PFSK-1 (cell line): ENCODE data around the gene SAMD13.

Experiments
- FOXP2 ChIP-seq: optimal IDR thresholded peaks from 2 replicates; pipeline ENCODE3; 2011; ENCODE audit warnings: borderline replicate concordance, control low read depth, inconsistent platforms; ENCODE audit not compliant: insufficient read depth; ENCODE audit errors: extremely low read length, extremely low read depth
- POLR2AphosphoS5 ChIP-seq: IDR thresholded peaks from 2 replicates; pipeline ENCODE4 v1.6.1; 2012; ENCODE audit warnings: low read depth, mild to moderate bottlenecking, control low read depth, low read length, moderate library complexity
- SIN3A ChIP-seq: IDR thresholded peaks from 2 replicates; pipeline ENCODE4 v1.6.1; 2012; ENCODE audit warnings: mild to moderate bottlenecking, low read length, moderate library complexity, borderline replicate concordance; ENCODE audit not compliant: insufficient read depth
- TAF1 ChIP-seq: IDR thresholded peaks from 2 replicates; pipeline ENCODE4 v1.6.1; 2012; ENCODE audit warnings: low read length, control low read depth, borderline replicate concordance; ENCODE audit not compliant: insufficient read depth
- TF ChIP-seq, protein P1 (sequence below), 2 experiments: IDR thresholded peaks; 2 replicates each; pipeline versions ENCODE4 v1.6.1 to v1.8.0; 2011 to 2012; ENCODE audit warnings: low read depth in 2 of 2, low read length in 2 of 2, control low read depth in 1 of 2, inconsistent platforms in 1 of 2, mild to moderate bottlenecking in 1 of 2, moderate library complexity in 1 of 2; ENCODE audit not compliant: insufficient read depth in 1 of 2

SAMD13 gene

DNA sequence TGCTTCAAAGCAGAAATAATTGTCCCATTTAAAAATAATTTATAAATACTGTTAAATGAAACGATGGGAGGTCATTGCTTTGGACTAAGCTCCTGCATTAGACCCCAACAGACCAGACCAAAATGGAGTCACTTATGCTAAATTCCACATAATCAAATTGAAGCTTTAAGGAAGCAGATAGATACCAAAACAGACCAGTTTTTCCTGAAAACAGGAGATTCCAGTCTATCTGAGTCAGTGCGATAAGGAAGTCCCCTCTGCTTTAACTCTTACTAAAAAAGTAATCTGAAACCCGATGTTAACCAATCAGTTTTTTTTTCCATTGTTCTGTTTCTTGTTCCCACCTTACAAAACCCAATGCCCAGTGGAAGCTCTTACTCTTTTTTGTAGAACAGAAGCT lies 80.6 kb downstream of the SAMD13 start:
- TF ChIP-seq SIN3A (no peak), TAF1 (no peak), FOXP2 (no peak), POLR2AphosphoS5 (no peak)
- TF ChIP-seq, protein P1, sequence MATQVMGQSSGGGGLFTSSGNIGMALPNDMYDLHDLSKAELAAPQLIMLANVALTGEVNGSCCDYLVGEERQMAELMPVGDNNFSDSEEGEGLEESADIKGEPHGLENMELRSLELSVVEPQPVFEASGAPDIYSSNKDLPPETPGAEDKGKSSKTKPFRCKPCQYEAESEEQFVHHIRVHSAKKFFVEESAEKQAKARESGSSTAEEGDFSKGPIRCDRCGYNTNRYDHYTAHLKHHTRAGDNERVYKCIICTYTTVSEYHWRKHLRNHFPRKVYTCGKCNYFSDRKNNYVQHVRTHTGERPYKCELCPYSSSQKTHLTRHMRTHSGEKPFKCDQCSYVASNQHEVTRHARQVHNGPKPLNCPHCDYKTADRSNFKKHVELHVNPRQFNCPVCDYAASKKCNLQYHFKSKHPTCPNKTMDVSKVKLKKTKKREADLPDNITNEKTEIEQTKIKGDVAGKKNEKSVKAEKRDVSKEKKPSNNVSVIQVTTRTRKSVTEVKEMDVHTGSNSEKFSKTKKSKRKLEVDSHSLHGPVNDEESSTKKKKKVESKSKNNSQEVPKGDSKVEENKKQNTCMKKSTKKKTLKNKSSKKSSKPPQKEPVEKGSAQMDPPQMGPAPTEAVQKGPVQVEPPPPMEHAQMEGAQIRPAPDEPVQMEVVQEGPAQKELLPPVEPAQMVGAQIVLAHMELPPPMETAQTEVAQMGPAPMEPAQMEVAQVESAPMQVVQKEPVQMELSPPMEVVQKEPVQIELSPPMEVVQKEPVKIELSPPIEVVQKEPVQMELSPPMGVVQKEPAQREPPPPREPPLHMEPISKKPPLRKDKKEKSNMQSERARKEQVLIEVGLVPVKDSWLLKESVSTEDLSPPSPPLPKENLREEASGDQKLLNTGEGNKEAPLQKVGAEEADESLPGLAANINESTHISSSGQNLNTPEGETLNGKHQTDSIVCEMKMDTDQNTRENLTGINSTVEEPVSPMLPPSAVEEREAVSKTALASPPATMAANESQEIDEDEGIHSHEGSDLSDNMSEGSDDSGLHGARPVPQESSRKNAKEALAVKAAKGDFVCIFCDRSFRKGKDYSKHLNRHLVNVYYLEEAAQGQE (IDR thresholded peaks at IDR 0.05; ENCODE audit: insufficient read depth in 1 of 2, low read depth in 2 of 2, low read length in 2 of 2): no peak

DNA sequence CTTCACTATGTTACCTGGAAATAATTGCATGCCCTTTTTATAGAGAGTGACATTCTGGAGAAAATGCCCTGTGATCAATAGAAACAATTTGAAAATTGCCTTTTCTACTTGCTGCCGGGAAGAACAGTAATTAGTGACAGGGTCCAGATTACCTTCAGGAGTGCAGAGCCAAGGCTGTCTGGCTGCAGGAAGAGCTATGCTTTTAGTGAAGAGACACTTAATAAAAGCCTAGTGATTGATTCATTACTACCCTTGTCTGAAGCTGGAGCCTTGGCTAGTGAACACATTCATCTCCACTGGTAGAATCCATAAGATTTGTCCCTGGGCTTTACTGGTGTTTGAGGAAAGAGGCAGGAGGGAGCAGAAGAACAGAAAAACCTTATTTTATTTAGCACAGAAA lies 83.8 kb downstream of the SAMD13 start:
- no peak for TF ChIP-seq SIN3A
- no peak for TF ChIP-seq POLR2AphosphoS5
- TF ChIP-seq, protein P1 (IDR thresholded peaks at IDR 0.05; ENCODE audit: insufficient read depth in 1 of 2, low read depth in 2 of 2, low read length in 2 of 2): no peak
- TF ChIP-seq TAF1: no peak
- no peak for TF ChIP-seq FOXP2

DNA sequence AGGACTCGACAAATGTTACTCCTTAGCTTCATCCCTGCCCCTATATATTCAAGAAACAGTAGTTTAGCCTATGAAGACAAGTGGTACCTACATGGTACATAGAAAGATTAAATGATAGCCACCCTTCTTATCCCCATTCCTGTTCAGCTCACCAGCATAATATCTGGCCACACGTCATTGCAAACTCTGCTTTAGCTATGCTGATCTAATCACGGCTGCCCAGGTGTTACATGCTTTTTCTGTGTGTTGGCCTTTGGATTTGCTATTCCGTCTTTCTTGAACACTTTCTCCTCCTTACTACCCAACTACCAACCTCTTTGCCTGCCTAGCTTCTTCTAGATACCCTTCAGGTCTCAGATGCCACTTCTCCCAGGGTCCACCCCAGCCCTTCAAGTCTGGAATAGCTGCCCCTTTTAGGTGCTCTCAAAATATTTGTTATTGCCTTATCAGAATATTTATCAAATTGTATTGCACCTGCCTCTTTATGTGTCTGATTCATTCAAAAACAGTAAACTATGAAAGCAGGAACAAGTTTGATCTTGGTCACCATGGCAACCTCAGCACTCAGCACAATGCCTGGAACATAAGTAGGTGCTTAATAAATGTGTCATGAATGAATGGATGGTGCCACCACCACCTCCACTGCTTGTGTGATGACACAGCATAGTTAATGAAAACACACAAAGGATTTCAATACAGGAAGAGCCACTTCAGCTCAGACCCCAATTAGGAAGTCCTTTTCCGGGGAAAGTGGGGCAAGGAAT lies 85.4 kb downstream of the SAMD13 start:
- TF ChIP-seq FOXP2: no peak

DNA sequence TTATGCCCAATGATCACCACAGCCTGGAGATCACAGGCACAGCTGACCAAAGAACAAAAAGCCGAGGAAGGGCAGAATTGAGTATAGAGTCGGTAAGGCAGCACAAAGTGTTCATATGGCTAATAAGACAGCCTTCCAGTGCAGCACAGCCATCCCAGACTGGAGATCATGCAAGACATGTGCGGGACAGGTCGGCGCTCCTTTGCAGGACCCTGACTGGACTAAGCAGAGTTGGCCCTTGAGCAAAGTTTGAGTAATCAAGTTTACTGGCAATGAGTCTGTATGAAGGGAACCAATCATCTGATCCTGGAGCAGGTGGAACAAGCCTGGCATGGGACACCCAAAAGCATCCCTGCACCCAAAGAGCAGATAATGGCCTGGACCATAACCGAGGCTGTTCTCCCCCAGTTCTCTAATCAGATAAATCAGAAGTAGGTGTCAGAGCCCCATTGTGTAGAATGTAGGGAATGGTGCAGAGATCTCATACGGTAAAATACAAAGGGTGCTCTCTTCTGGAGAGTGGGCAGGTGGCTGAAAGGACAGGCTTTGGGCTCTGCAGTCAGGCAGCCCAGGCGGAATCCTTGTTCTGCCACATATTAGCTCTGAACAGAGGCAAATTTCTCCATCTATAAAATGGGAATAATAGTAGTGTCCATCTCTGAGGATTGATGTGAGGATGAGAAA lies 86.1 kb downstream of the SAMD13 start:
- no peak for TF ChIP-seq FOXP2

DNA sequence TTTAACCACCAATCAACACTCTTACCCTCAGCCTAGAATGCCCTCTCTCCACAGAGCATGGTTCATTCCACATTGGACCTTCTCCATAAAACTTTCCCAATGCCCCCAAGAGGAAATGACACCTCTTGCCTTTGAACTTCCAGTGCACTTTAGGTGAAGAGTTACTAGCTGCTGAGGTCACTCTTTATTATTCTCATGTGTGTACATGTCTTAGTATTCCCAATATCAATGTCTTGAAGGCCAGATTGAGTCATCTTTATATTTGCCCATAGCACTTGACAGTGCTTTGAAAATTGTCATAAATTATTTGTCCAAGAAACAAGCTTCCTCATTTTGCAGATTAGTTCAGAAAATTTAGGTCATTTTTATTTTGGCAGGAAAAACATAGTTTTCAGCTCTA lies 88.7 kb downstream of the SAMD13 start:
- TF ChIP-seq POLR2AphosphoS5 (no peak), TAF1 (no peak), SIN3A (no peak), FOXP2 (no peak)
- TF ChIP-seq, protein P1 (IDR thresholded peaks at IDR 0.05; ENCODE audit: insufficient read depth in 1 of 2, low read depth in 2 of 2, low read length in 2 of 2): no peak

DNA sequence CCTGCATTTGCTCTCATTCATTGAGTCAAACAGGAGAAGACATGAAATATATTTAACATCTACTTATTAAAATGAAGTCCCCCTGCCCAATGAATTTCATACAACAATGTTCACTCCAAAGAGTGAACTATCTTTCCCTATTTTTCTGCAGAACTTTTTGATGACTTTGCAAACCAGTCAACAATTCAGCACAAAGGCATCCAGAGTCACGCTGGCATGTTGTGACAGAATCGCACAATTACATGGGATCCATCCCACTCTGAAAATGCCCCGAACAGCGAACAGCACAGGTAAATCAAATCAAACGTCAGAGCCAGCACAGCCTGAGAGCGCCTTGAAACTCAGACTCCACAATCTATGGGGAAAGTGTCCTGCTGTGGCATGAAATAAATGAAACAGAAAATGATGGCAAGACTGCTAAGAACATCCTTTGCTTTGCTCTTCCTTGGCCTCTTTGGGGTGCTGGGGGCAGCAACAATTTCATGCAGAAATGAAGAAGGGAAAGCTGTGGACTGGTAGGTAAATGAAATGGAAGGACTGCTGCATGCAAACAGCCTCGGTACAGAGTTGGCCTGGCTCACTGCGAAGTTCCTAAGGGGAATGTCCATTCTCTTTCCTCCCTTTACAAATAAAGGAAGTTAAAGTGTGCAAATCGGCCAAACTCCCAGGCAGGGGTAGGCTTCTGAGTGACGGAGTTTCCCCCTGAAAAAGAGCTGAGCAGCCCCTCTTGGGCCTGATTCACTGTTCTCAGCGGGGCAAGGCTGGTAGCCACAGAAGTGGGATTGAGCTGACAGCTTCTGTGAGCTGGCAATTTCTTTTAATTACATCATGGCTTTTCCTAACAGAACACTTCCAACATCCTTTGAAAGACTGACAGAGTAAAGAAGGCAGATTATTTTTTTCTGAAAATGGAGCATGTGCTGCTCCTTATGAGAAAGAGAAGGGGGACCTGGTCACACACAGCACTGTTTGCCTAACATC lies 97.0 kb downstream of the SAMD13 start, which contains the start of gene DNASE2B:
Gene DNASE2B, plus strand, starts transcription at position 310 of the 981 bp plus-strand sequence. Its CDS starts 81 bp downstream, at position 391.
- TF ChIP-seq TAF1: no peak
- TF ChIP-seq, protein P1 (IDR thresholded peaks at IDR 0.05; ENCODE audit: insufficient read depth in 1 of 2, low read depth in 2 of 2, low read length in 2 of 2): no peak
- no peak for TF ChIP-seq POLR2AphosphoS5
- no peak for TF ChIP-seq SIN3A
- TF ChIP-seq FOXP2: no peak
